NOMO-1 treated with DMSO at 0.1 percent for 48 hours (cell line): ENCODE data around the gene VPS4A.

Experiments used
- DNase-seq: peaks from one replicate; lab custom pipeline; 2025; ENCODE audit not compliant: unreplicated experiment; lab: John Stamatoyannopoulos, UW

Gene VPS4A

DNA sequence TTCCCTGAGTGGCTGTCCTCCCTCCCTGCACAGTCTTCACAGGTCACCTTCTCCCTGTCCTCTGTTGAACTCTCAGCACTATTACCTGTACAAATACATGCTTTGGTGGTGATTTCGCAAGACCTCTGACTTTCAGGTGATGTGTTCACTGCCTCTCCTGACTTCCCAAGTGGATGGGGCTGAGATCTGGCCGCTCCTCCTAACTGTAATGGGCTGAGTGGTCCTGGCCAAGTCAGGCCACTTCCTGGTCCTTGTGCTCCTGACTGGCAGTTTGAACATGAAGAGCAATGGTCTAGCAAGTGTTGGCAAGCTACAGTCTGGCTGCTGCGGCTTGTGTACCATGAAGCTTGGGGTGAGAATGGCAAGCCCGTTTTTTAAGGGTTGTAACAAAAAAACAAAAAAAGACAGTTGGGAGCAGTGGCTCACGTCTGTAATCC is 52.1 kb downstream of the VPS4A start:
- no peak for DNase-seq

DNA sequence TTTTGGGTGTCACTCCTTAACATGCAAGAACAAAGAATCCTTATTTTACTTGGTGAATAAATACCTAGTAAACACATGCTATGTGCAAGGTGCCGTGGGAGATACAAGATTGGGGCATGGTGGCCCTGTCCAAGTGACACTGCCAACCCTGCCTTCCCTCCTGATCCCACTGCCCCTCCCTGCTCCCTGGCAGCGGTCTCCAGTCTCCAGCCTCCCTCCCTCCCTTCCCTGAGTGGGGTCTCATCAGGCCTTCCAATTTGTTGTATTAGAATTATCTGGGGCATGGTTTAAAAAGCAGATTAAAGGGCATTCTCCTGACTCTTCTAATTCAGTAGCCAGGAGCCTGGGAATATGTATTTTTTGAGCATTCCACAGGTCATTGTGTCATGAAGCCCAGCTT is 52.9 kb downstream of the VPS4A start:
- no peak for DNase-seq

DNA sequence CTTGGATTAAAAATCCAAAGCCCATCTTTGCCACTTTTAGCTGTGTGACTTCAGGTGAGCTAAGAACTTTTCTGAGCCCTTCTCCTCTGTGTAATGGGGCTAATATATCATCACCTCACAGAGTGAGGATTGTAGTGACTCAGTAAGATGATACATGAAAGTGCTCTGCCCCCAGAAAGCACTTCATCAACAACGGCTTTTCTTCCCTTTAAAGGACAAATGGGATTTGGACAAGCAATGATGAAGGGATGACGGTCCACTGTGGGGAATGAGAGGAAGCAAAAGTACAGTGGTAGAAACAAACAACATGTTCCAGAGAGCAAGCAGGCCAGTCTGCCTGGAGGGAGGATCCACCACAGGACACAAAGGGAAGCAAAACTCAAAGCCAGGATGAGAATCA is 54.8 kb downstream of the VPS4A start:
- no peak for DNase-seq

GRCh38 chr16:69366431-69366830 is 55.3 kb downstream of the VPS4A start:
- DNase-seq: no peak

DNA sequence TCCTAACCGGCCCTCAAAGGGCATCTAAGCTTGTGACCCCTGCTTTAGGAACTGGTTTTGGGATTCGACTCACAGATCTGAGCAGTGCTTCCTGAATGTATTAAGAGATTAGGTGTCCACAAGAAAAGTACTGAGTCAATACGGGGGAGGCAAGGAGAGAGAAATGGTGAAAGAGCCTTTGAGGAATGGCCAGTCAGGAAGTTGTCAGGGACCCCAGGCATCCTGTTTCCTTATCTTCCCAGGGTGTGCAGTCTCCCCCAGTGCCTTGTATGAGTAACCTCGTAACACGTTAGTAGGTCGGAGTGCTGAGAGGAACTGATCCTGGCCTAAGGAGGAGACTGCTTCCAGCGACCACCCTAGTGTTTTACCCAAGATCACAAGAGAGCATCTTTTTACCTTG is 56.8 kb downstream of the VPS4A start:
- no peak for DNase-seq

DNA sequence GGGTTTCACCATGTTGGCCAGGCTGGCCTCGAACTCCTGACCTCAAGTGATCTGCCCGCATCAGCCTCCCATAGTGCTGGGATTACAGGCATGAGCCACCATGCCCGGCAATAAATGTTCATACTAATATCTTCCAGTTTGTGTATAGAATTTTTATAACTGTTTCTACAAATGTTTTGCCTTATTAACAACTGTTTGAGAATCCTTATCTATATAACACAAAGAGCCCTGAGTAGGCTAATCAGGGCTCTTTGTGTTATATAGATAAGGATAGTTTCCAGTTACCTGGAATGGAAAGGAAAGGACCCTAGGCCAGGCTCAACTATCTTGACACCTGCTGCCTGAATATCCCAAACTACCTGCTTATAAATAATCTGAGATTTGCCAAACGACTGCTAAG is 57.7 kb downstream of the VPS4A start:
- DNase-seq: no peak

GRCh38 chr16:69371564-69371963 is 60.4 kb downstream of the VPS4A start:
- DNase-seq: no peak

DNA sequence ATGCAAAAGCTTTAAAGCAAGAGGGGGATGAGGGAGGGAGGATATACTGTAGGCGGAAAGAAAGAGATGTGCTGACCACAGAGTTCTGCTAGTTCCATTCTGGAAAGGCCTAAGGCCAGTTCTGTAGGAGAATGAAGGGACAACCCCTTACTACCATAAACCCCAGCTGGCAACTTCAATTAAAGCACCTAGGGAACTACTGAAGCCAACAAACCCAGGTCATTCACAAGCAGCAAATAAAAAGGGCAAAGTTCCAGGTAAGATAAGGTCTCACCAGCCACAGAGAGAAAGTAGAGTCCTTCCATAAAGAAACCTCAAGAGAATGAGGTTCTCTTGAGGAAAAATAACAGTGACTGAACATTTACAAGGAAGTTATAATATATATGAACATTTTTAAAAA is 61.9 kb downstream of the VPS4A start:
- no peak for DNase-seq
